SK-N-MC (cell line): ENCODE measurements around the gene ANKRD39.
"Not testable (repeated sequence)": the region's sequence is repeated elsewhere in the genome, so short reads cannot be mapped to it uniquely, and the experiment has no call there.

Experiments
- DNase-seq: peaks from one replicate; pipeline ENCODE4 v3.0.0-alpha.2; 2011; ENCODE audit warnings: low read depth, low spot score
- H3K27ac ChIP-seq: fragments of 200-600 bp; sonication (generic); 2 replicates; pipeline ENCODE4 v1.5.1; 2016; ENCODE audit warnings: mixed run types
- H3K36me3 ChIP-seq: fragments of 200-600 bp; sonication (generic); 2 replicates; pipeline ENCODE4 v1.6.1; 2017; ENCODE audit warnings: antibody characterized with exemption, low read length, mixed read lengths; ENCODE audit not compliant: insufficient read depth
- H3K4me3 ChIP-seq: fragments of 200-600 bp; sonication (generic); 2 replicates; pipeline ENCODE4 v1.5.1; 2016
- H3K9ac ChIP-seq: fragments of 200-600 bp; sonication (generic); 2 replicates; pipeline ENCODE4 v1.8.0; 2017; ENCODE audit warnings: mixed run types, mixed read lengths; ENCODE audit not compliant: insufficient read length
- H3K9me3 ChIP-seq: fragments of 200-600 bp; sonication (generic); 2 replicates; pipeline ENCODE4 v1.6.1; 2017; ENCODE audit warnings: low read depth, mild to moderate bottlenecking, antibody characterized with exemption, low read length, moderate library complexity, mixed read lengths
- EZH2 ChIP-seq: fragments of 200-600 bp; sonication (generic); IDR thresholded peaks from one replicate; pipeline ENCODE4 v1.6.1; 2017; ENCODE audit warnings: antibody characterized with exemption
- FOXP2 ChIP-seq: optimal IDR thresholded peaks from 2 replicates; pipeline ENCODE3; 2011; ENCODE audit warnings: mild to moderate bottlenecking, moderate library complexity; ENCODE audit not compliant: insufficient read depth; ENCODE audit errors: extremely low read length, control extremely low read depth
- POLR2AphosphoS5 ChIP-seq: IDR thresholded peaks from 2 replicates; pipeline ENCODE4 v1.6.1; 2012; ENCODE audit warnings: mild to moderate bottlenecking, low read depth, low read length, borderline replicate concordance

ANKRD39 gene

GRCh38 chr2:96864343-96865091 lies 6.7 kb upstream of the ANKRD39 start:
- TF ChIP-seq POLR2AphosphoS5 = no peak
- TF ChIP-seq FOXP2 = no peak
- TF ChIP-seq EZH2 = no peak
- H3K27ac ChIP-seq = no peak overlapping the region
- H3K9me3 ChIP-seq = no peaks in the 10 kb centered on the region
- peaks cover 47% of the 10 kb centered on the region; the same call in 1 of the 2 replicates for H3K36me3 ChIP-seq
- DNase-seq = no peak
- H3K4me3 ChIP-seq = no peak overlapping the region
- H3K9ac ChIP-seq = no peak overlapping the region

- TF ChIP-seq FOXP2 (no peak), POLR2AphosphoS5 (no peak), EZH2 (no peak)
- Histone ChIP-seq H3K9me3 (no peaks in the 10 kb centered on the region), H3K36me3 (peaks cover 47% of the 10 kb centered on the region; the same call in 1 of the 2 replicates), H3K9ac (no peak overlapping the region), H3K4me3 (no peak overlapping the region), H3K27ac (no peak overlapping the region)
- DNase-seq = no peak
Measured at GRCh38 chr2:96863575-96864342, 5.9 kb upstream of the ANKRD39 start.

GRCh38 chr2:96863056-96863455 lies 5.2 kb upstream of the ANKRD39 start:
- H3K36me3 ChIP-seq = peaks cover 47% of the 10 kb centered on the region; the same call in 1 of the 2 replicates
- H3K9ac ChIP-seq, DNase-seq, H3K9me3 ChIP-seq, H3K27ac ChIP-seq, H3K4me3 ChIP-seq: not testable (repeated sequence)

GRCh38 chr2:96861074-96861473 lies 3.3 kb upstream of the ANKRD39 start:
- Histone ChIP-seq H3K36me3 (peaks cover 42% of the 10 kb centered on the region; the same call in 1 of the 2 replicates), H3K27ac (no peak overlapping the region), H3K9ac (no peak overlapping the region), H3K9me3 (no peaks in the 10 kb centered on the region), H3K4me3 (no peak overlapping the region)
- DNase-seq = no peak
- TF ChIP-seq EZH2 (no peak), FOXP2 (no peak), POLR2AphosphoS5 (no peak)

GRCh38 chr2:96860065-96861029 lies 2.5 kb upstream of the ANKRD39 start:
- Histone ChIP-seq H3K9me3 (no peaks in the 10 kb centered on the region), H3K9ac (no peak overlapping the region), H3K36me3 (peaks cover 34% of the 10 kb centered on the region; the same call in 1 of the 2 replicates), H3K4me3 (no peak overlapping the region), H3K27ac (no peak overlapping the region)
- DNase-seq = no peak
- TF ChIP-seq POLR2AphosphoS5 = no peak
- TF ChIP-seq EZH2 = no peak
- TF ChIP-seq FOXP2 = no peak

GRCh38 chr2:96859681-96860064 lies 1.9 kb upstream of the ANKRD39 start:
- H3K9ac ChIP-seq = no peak overlapping the region
- H3K27ac ChIP-seq = no peak overlapping the region
- peaks cover 28% of the 10 kb centered on the region; the same call in 1 of the 2 replicates for H3K36me3 ChIP-seq
- TF ChIP-seq POLR2AphosphoS5 = no peak
- no peak for TF ChIP-seq EZH2
- TF ChIP-seq FOXP2 = no peak
- H3K4me3 ChIP-seq = no peak overlapping the region
- DNase-seq = no peak
- no peaks in the 10 kb centered on the region for H3K9me3 ChIP-seq

GRCh38 chr2:96859099-96859649 lies 1.4 kb upstream of the ANKRD39 start:
- peaks cover 26% of the 10 kb centered on the region; the same call in 1 of the 2 replicates for H3K36me3 ChIP-seq
- no peak for DNase-seq
- H3K4me3 ChIP-seq = no peak overlapping the region
- H3K9ac ChIP-seq = no peak overlapping the region
- no peaks in the 10 kb centered on the region for H3K9me3 ChIP-seq
- no peak for TF ChIP-seq FOXP2
- TF ChIP-seq EZH2 = no peak
- no peak for TF ChIP-seq POLR2AphosphoS5
- no peak overlapping the region for H3K27ac ChIP-seq
